ENCODE measurements around the gene TSPEAR.

TSPEAR gene

DNA sequence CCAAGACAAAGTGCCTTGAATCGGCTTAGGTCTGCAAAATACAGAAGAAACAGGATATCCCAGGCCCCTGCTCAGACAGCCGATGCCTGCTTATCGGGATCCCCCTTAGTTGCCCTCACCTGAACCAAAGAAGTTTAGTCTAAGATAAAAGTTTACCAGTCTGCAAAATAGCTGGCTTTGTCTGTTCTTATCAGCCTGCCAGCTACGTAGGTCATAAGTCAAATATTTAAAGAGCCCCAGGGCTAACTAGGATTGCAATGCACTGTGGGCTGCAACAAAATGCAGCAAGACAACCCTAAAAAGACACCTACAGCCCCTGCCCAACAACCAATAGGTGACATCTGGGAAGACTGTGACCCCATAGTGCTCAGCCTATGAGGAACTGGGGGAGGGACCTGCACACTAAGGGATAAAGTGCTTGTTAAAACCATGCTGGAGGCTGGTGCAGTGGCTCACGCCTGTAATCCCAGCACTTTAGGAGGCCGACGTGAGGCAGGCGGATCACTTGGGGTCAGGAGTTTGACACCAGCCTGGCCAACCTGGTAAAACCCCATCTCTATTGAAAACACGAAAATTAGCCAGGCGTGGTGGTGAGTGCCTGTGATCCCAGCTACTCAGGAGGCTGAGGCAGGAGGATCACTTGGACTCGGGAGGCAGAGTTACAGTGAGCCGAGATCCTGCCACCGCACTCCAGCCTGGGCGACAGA lies 228.6 kb downstream of the TSPEAR start:
- ATAC-seq: no peak
- TF ChIP-seq ISL1 (CRISPR knock-in tag; IDR thresholded peaks at IDR 0.05) (no peak), GLIS3 (CRISPR knock-in tag; IDR thresholded peaks at IDR 0.05) (no peak), ZFP3 (CRISPR knock-in tag; IDR thresholded peaks at IDR 0.05) (no peak)

- TF ChIP-seq OSR1 (CRISPR knock-in tag; IDR thresholded peaks at IDR 0.05) (no peak), ZFP30 (CRISPR knock-in tag; IDR thresholded peaks at IDR 0.05) (no peak), PATZ1 (CRISPR knock-in tag; IDR thresholded peaks at IDR 0.05; ENCODE audit: borderline replicate concordance) (no peak), RARB (CRISPR knock-in tag; IDR thresholded peaks at IDR 0.05) (no peak), SNAI2 (CRISPR knock-in tag; IDR thresholded peaks at IDR 0.05) (no peak), ZNF8 (CRISPR knock-in tag; IDR thresholded peaks at IDR 0.05) (no peak), ARNTL (CRISPR knock-in tag; IDR thresholded peaks at IDR 0.05; ENCODE audit: borderline replicate concordance, low read depth) (no peak), TOX (CRISPR knock-in tag; IDR thresholded peaks at IDR 0.05; ENCODE audit: borderline replicate concordance) (no peak), ZNF70 (CRISPR knock-in tag; IDR thresholded peaks at IDR 0.05) (no peak), CSRNP3 (CRISPR knock-in tag; IDR thresholded peaks at IDR 0.05) (no peak), ESRRG (CRISPR knock-in tag; IDR thresholded peaks at IDR 0.05) (no peak), ISL1 (CRISPR knock-in tag; IDR thresholded peaks at IDR 0.05) (no peak), GLIS3 (CRISPR knock-in tag; IDR thresholded peaks at IDR 0.05) (no peak), BACH2 (CRISPR knock-in tag; IDR thresholded peaks at IDR 0.05; ENCODE audit: borderline replicate concordance) (no peak), TCF4 (CRISPR knock-in tag; IDR thresholded peaks at IDR 0.05; ENCODE audit: borderline replicate concordance) (no peak)
- no peak for ATAC-seq
Measured at GRCh38 chr21:44480200-44481053, 230.9 kb downstream of the TSPEAR start.

DNA sequence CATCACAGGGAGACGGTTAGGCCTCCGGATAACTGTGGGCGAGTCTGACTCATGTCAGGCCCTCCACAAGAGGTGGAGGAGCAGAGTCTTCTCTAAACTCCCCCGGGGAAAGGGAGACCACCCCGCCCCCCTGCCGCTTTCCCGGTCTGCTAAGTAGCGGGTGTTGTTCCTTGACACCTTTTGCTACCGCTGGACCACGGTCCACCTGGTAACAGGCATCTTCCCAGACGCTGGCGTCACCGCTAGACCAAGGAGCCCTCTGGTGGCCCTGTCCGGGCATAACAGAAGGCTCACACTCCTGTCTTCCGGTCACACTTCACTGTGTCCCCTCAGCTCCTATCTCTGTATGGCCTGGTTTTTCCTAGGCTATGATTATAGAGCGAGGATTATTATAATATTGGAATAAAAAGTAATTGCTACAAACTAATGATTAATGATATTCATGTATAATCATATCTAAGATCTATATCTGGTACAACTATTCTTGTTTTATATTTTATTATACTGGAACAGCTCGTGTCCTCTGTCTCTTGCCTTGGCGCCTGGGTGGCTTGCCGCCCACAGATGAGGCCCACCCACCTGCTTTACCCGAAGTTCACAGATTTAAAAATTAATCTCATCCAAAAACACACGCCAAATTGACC lies 231.7 kb downstream of the TSPEAR start:
- ATAC-seq: peak; percentile 54; the same call in 1 of the 3 replicates

DNA sequence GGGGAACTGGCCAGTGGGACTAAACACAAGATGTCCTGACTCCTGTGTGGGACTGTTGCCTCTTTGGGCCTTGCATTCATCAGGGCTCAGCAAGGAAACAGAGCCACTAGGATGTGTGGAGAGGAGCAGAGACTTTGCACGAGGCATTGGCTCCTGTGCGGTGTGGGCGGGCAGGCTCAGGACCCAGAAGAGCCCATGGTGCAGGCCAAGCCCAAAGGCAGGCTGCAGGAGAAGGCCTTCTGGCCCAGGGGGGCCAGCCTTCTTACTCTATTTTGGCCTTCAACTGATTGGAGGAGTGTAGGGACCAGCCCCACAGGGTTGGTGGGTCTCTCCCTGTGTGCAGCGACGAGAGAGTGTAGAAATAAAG lies 232.6 kb downstream of the TSPEAR start:
- ATAC-seq: no peak
- TF ChIP-seq ZNF565 (CRISPR knock-in tag; conservative IDR thresholded peaks at IDR 0.05; ENCODE audit: low read depth) (no peak), ZFP30 (CRISPR knock-in tag; IDR thresholded peaks at IDR 0.05) (no peak), ZC3H10 (CRISPR knock-in tag; IDR thresholded peaks at IDR 0.05) (no peak), ZFP3 (CRISPR knock-in tag; IDR thresholded peaks at IDR 0.05) (no peak), PPARA (CRISPR knock-in tag; IDR thresholded peaks at IDR 0.05; ENCODE audit: borderline replicate concordance) (no peak), BACH2 (CRISPR knock-in tag; IDR thresholded peaks at IDR 0.05; ENCODE audit: borderline replicate concordance) (no peak), TCF4 (CRISPR knock-in tag; IDR thresholded peaks at IDR 0.05; ENCODE audit: borderline replicate concordance) (no peak), RARB (CRISPR knock-in tag; IDR thresholded peaks at IDR 0.05) (no peak), SNAI2 (CRISPR knock-in tag; IDR thresholded peaks at IDR 0.05) (no peak), PATZ1 (CRISPR knock-in tag; IDR thresholded peaks at IDR 0.05; ENCODE audit: borderline replicate concordance) (no peak), CREB5 (CRISPR knock-in tag; IDR thresholded peaks at IDR 0.05; ENCODE audit: low read depth) (no peak)
- TF ChIP-seq, protein P1, sequence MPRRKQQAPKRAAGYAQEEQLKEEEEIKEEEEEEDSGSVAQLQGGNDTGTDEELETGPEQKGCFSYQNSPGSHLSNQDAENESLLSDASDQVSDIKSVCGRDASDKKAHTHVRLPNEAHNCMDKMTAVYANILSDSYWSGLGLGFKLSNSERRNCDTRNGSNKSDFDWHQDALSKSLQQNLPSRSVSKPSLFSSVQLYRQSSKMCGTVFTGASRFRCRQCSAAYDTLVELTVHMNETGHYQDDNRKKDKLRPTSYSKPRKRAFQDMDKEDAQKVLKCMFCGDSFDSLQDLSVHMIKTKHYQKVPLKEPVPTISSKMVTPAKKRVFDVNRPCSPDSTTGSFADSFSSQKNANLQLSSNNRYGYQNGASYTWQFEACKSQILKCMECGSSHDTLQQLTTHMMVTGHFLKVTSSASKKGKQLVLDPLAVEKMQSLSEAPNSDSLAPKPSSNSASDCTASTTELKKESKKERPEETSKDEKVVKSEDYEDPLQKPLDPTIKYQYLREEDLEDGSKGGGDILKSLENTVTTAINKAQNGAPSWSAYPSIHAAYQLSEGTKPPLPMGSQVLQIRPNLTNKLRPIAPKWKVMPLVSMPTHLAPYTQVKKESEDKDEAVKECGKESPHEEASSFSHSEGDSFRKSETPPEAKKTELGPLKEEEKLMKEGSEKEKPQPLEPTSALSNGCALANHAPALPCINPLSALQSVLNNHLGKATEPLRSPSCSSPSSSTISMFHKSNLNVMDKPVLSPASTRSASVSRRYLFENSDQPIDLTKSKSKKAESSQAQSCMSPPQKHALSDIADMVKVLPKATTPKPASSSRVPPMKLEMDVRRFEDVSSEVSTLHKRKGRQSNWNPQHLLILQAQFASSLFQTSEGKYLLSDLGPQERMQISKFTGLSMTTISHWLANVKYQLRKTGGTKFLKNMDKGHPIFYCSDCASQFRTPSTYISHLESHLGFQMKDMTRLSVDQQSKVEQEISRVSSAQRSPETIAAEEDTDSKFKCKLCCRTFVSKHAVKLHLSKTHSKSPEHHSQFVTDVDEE (CRISPR knock-in tag; IDR thresholded peaks at IDR 0.05): no peak
- TF ChIP-seq, protein P2, sequence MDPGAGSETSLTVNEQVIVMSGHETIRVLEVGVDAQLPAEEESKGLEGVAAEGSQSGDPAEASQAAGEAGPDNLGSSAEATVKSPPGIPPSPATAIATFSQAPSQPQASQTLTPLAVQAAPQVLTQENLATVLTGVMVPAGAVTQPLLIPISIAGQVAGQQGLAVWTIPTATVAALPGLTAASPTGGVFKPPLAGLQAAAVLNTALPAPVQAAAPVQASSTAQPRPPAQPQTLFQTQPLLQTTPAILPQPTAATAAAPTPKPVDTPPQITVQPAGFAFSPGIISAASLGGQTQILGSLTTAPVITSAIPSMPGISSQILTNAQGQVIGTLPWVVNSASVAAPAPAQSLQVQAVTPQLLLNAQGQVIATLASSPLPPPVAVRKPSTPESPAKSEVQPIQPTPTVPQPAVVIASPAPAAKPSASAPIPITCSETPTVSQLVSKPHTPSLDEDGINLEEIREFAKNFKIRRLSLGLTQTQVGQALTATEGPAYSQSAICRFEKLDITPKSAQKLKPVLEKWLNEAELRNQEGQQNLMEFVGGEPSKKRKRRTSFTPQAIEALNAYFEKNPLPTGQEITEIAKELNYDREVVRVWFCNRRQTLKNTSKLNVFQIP (CRISPR knock-in tag; IDR thresholded peaks at IDR 0.05; ENCODE audit: borderline replicate concordance, low read depth): no peak

Measured in SK-N-SH treated with all-trans-retinoic acid at 6 μM for 48 hours (cell line).